Ramos (cell line): ENCODE measurements around the gene SLC44A5.
"Not testable (repeated sequence)": the region's sequence is repeated elsewhere in the genome, so short reads cannot be mapped to it uniquely, and the experiment has no call there.

Experiments used
- in situ Hi-C: fragments of 300-500 bp; cut with MboI; formaldehyde crosslinking; loops from one replicate; pipeline ENCODE4 v1.14.3; 2022; ENCODE audit warnings: low sequenced_read_pairs; ENCODE audit not compliant: unreplicated experiment

The SLC44A5 gene

DNA sequence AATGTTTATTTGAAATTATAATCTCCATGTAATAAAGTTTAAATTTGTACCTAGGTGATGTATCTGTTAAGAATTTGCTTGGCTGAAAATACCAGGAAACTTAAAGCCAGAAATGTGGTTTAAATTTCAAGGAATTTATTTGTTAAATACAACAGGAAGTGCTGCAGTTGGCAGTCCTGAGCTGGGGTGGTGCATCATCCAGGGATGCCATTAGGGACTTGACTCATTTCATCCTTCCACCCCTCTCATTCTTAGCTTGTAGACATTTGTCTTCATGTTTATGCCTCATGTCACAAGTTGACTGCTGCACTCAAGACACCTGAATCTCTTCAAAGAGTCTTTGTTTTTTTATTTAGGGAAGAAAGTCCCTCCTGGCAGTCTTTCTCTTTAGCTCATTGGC is 300.8 kb downstream of the SLC44A5 start:
- in situ Hi-C loops = no loop called here

DNA sequence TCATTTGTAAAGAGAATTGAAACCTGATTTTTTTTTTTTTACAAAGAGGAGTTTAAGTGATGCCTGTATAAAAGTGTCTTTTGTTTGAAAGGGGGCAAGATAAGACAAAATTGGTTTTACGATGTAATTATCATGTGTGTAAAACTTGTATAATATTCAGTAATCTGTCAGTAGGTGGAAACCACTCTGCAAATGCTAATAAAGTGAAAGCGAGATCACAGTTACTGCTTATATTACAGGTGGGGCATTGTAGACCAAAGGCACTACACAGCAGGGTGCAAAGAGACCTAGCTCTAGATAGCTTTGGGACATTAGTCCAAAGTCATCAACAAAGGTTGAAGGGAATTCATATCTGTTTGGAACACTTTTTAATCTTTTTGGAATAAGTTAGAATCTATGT is 302.5 kb downstream of the SLC44A5 start:
- in situ Hi-C loops = no loop called here

DNA sequence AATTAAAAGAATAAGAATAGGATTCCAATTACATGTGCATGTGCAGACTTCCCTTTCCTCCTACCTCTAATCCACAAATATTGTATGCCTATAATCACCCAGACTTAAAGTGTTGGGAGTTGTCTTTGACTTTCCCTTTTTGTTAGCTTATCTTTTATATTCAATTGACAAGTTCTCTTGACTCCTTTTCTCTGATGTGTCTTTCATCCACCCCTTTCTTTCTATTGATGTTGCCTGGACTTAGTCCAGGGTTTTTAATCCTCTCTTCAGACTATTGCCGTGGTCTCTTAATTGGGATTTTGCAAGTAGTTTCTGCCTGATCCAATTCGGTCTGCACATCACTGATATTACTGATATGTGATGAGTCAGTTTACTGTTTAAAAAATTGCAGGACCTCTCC is 305.9 kb downstream of the SLC44A5 start:
- in situ Hi-C loops = no loop called here

DNA sequence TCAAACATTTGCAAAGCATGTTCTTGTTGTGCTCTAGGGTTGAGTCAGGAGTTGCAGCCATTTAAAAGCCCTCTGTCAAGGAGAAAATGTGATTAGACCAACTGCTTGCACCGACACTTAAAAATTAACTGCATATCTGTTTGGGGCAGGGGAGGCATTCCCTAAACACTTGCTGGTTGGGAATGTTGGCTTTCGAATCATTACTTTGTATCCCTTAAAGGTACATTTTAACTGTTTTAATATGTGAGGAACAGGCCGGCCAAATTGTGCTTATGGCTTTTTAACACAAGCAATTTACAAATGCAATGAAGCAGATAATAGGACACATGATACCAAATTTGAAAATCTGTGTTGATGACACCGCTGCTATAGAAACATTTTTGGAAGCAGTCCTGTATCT is 317.6 kb downstream of the SLC44A5 start:
- in situ Hi-C loops = no loop called here

DNA sequence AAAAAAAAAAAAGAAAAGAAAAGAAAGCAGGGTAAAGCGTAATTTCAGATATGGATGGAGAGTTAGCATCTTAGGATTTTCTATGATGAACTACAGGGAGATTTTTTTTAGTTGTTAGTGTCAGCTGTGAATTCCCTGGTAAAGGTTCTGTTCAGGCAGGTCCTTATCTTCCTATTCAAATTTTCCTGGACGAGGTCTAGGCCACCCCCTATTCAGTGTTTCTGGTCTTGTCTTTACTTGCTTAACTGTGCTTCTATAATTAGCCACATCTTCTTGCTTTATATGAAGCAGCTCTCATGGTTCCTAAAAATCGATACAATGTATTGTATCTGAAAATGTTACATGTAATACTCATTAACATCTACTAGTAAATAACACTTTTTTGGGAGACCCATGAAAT is 318.9 kb downstream of the SLC44A5 start:
- in situ Hi-C loops = no loop called here

DNA sequence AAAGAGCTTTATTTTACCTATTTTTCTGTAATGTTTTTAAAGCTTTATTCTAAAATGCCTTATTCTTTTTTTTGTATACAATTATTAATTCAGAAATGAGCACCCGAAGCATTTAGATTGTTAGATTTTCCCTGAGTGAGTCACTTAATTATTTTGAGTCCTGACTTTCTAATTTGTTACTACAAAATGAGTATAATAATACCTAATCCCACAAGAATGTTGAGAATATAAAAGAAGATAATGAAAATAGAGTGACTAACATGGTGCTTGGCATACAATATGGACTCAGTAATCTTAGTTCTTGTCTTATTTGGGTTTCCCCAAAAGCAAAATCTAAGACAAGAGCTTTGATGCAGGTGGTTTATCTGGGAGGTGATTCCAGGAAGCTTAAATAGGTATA is 334.5 kb downstream of the SLC44A5 start:
- in situ Hi-C loops = no loop called here

DNA sequence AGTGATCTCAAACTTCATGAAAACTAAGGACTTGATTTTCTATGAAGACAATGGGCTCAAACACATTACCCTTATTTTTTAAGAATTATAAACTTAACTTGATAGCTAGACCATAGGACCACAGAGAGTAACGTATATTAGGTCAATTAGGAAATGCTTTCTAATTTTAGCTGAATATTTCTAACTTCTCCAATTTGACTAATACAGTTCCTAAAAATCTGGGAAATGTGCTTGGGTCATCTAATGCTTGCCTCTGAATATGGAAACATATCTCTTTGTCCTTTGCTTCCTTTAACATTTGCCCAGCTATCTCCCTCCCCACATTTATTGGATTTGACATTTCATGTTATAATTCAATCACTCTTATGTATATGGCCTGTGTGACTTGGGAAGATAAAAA is 335.3 kb downstream of the SLC44A5 start:
- in situ Hi-C loops = no loop called here

DNA sequence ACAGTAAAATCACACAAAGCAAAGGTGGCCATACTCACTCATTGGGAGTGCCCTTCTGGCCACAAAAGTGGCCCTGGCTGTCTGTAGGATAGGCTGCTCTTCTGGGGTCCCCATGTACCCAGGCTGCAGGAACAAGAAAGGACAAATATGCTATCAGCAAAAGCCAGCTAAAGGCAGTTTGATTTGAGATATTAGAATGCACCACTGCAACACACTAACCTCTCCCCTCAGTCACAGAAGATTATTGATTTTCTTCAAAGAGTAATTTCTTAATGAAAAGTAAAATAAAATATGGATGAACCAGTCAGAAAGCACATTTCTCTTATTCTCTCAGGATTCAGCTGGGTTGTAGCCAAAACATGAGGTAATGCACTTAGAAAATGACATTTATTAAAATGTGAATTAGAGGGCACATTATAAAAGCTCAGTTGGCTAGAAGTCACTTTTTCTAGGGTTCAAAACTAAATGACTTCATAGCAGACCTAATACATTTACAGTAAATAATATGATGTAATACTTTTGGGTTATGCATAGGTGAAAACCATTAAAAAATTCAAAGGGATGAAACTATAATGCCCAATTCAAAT is 335.9 kb downstream of the SLC44A5 start:
- in situ Hi-C loops = no loop called here

DNA sequence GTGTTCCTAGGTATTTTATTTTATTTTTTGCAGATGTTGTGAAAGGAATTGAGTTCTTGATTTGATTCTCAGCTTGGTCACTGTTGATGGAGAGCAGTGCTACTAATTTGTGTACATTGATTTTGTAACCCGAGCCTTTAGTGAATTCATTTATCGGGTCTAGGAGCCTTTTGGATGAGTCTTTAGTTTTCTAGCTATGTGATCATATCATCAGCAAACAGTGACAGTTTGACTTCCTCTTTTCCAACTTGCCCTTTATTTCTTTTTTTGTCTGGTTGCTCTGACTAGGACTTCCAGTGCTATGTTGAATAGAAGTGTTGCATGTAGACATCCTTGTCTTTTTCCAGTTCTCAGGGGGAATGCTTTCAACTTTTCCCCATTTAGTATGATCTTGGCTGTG is 337.8 kb downstream of the SLC44A5 start:
- in situ Hi-C loops = no loop called here

DNA sequence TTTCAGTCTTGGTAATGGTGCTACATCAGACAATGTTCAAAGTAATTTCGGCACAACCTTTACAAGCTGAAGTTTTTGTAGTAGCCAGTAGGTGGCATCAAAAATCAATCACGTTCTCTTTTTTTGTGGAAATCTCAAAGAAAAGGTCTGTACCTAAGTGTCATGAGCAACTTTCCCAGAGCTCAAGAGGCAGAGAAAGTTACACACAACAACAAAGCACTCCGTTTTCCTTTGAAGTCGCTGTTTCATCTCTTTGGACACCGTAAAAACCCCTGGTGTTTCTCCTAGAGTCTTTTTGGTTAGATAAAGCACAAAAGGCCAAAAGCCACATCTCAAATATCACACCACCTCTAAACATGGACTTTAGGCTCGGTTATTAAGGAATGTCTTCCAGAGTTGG is 345.1 kb downstream of the SLC44A5 start:
- in situ Hi-C loops = no loop called here

DNA sequence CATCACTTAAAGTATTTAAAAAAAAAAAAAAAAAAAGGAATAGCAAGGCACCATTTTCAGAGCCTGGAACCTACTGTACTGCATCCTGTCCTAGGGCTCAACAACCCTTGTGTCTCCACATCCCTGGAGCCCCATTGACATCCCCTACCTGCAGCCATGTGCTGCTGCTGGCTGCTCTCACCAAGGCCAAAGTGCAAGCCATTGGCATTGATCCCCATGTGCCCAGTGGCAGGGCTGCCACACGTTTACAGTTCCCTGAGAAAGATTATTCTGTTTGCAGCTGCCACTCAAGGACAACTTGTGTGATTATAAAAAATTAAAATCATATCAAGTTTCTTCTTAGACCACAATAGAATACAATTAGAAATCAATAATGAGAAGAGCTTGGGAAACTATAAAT is 346.8 kb downstream of the SLC44A5 start:
- in situ Hi-C loops = no loop called here

DNA sequence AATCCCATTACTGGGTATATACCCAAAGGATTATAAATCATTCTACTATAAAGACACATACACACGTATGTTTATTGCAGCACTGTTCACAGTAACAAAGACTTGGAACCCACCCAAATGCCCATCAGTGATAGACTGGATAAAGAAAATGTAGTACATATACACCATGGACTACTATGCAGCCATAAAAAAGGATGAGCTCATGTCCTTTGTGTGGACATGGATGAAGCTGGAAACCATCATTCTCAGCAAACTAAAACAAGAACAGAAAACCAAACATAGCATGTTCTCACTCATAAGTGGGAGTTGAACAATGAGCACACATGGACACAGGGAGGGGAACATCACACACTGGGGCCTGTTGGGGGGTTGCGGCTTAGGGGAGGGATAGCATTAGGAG is 347.3 kb downstream of the SLC44A5 start:
- in situ Hi-C loops = not testable (repeated sequence)

DNA sequence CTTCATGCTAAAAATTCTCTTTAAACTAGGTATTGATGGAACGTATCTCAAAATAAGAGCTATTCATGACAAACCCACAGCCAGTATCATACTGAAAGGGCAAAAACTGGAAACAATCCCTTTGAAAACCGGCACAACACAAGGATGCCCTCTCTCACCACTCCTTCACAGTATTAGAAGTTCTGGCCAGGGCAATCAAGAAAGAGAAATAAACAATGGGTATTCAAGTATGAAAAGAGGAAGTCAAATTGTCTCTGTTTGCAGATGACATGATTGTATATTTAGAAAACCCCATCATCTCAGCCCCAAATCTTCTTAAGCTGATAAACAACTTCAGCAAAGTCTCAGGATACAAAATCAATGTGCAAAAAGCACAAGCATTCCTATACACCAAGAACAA is 349.0 kb downstream of the SLC44A5 start:
- in situ Hi-C loops = not testable (repeated sequence)

DNA sequence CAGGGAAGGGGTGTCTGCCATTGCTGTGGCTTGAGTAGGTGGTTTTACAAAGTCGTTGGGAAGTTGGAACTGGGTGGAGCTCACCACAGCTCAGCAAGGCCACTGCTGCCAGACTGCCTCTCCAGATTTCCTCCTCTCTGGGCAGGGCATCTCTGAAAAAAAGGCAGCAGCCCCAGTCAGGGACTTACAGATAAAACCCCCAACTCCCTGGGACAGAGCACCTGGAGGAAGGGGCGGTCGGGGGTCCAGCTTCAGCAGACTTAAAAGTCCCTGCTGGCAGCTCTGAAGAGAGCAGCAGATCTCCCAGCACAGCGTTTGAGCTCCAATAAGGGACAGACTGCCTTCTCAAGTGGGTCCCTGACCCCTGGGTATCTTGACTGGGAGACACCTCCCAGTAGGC is 352.6 kb downstream of the SLC44A5 start:
- in situ Hi-C loops = no loop called here

DNA sequence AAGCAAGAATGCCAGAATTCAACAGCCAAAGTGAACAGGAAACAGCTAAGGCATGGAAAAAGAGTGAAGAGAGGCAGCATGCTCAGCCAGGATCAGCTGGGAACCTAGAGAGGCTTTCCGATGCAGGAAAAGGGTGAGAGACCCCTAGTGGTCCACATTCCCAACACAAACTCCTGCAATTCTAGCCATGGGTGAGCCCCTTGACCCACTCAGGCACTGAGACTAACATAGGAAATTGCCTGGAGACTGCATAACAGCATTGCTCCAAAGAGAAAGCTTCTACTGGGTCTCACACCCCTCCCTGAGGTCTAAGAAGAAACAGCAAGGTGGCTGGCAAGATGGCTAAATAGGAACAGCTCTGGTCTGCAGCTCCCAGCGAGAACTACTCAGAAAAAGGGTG is 353.5 kb downstream of the SLC44A5 start:
- in situ Hi-C loops = no loop called here

DNA sequence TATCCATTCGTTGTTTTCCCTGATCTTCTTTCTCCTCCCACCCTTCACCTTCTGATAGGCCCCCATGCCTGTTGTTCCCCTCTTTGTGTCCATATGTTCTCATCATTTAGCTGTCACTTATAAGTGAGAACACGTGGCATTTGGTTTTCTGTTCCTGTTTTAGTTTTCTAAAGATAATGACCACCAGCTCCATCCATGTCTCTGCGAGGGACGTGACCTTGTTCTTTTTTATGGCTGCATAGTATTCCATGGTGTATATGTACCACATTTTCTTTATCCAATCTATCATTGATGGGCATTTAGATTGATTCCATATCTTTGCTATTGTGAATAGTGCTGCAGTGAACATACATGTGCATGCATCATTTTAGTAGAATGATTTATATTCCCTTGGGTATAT is 360.8 kb downstream of the SLC44A5 start:
- in situ Hi-C loops = not testable (repeated sequence)

DNA sequence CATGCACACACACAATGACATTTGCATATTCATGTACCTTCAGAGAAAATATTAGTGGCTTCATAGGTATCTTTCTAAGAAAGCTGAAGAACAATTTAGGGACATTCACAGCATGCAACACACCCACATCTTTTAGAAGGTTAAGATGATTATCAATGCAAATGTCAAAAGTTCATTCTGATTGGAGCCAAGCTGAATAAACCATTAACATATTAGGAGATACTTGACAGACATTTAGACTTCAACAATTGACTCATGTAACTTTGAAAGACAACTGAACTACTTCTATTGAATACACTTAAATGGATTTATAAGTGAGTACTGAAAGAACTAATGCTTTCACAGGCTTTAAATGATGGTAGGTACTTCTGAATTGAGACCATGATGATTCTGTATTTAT is 365.7 kb downstream of the SLC44A5 start:
- in situ Hi-C loops = no loop called here

DNA sequence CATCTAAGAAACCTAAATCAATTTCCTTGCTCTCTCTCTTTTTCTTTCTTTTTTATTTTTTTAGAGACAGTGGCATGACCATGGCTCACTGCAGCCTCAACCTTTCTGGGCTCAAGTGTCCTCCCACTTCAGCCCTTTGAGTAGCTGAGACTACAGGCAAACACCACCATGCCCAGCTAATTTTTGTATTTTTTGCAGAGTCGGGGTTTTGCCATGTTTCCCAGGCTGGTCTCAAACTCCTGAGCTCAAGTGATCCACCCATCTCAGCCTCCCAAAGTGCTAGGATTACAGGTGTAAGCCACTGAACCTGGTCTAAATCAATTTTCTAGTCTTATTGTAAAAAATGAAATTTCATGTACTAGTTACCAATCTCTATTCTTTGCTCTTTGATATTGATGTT is 367.8 kb downstream of the SLC44A5 start:
- in situ Hi-C loops = no loop called here

DNA sequence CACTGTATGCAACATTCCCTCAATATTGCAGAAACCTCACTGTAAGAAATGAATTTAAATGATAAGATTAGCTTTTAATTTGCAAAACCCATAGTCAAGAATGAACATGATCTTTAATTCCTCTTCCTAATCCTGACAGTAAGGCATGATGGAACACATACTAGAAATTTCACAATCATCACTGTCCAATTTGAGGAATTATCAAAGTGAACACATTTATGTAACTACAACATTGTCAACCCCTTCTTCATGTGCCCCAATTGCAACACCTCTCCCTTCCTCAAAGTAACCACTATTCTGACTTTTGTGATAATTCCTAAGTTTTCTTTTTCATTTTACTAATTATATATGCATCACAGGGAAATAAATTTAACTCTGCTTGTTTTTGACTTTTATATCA is 373.6 kb downstream of the SLC44A5 start:
- in situ Hi-C loops = no loop called here

DNA sequence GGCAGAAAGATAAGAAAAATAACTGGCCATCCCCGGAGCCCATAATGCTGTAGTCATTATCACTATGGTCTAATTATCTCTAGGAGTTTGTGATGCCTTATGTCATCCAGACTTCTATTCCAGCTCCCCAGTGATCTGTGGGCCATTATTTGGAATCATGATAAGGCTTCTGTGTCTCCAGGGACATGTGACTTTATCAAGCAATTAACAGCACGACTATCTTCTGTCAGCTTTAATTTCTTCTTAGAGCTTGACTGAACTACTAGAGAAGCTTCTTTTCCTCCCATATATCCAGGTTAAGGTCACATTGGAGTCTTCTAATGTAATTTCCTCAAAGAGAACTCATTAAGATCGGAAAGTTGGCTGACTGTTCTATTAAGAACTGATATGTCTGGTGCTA is 376.4 kb downstream of the SLC44A5 start:
- in situ Hi-C loops = no loop called here

DNA sequence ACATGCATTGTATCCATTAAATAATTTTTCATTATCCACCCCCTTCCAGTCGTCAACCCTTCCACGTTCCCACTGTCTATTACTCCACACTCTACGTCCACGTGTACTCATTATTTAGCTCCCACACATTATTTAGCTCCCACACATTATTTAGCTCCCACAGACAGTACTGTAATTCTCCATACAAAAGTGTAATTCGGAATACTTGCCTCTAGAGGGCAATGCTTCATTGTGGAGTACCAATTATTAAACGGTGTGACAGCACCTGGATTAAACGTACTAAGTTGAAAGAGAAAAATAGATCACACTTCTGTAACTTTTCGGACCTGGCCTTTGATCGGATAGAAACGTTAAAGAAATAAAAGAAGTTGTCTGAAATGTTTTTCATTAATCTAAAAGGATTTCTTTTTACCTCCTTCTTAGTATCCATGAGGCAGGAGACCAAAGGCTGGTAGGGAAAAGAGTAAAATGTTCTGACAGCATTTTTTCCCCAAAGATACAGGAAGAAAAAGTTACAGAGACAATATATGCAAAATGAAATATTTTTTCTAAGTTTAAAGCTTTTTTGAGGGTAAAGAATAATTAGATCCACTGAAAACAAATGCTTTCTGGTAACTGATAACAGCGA is 377.5 kb downstream of the SLC44A5 start:
- in situ Hi-C loops = no loop called here

DNA sequence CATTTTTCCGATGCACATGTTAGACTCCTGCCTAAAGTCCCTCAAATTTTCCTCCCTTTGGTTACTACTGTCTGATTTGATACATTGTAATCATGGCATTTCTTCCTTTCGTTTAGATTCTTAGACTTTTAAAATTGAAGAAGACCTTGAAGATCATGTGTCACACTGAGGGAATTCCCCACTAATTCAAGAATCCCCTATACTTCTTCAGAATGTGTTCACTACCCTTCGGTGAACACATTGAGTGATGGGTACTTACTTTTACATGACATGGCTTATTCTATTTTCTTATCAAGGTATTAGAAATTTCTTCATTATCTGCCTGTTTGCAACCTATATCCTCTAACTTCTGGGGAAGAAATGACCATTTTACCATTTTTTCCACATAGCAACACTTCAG is 390.8 kb downstream of the SLC44A5 start:
- in situ Hi-C loops = no loop called here

DNA sequence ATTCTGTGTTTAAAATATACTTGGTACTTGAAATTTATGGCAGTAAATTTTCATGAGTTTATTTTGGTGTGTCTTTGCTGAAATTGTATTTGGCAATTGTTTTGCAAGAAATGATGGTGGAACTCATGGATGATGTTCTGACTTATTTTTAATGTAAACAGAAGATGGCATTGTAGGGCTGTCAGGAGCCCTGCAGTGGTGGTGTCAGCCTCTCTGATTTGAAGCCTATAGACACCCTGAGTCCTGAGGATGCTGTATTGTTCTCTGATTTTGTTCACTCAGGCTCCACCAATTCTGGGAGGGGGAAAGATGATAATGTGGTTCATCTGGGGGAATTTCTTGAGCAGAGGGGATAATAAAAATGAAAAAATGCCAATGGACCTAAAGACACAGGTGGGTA is 396.9 kb downstream of the SLC44A5 start:
- in situ Hi-C loops = no loop called here
